HL-60 (cell line): ENCODE data around the gene CTBS.

Experiments
- DNase-seq, 2 experiments: peaks; one replicate each; pipeline ENCODE4 v3.0.0-alpha.2; 2010 to 2020; ENCODE audit warnings: low read depth in 1 of 2, low spot score in 1 of 2
- H3K27ac ChIP-seq: fragments of 250-450 bp; sonication (Bioruptor Pico); replicated peaks from 2 replicates; pipeline ENCODE4 v1.5.1; 2020; ENCODE audit warnings: mild to moderate bottlenecking, moderate library complexity
- H3K27me3 ChIP-seq: fragments of 250-450 bp; sonication (Bioruptor Pico); 2 replicates; pipeline ENCODE4 v1.5.1; 2021; ENCODE audit warnings: mild to moderate bottlenecking, moderate library complexity; ENCODE audit not compliant: insufficient read depth, poor library complexity, severe bottlenecking
- H3K4me3 ChIP-seq: replicated peaks from 2 replicates; pipeline ENCODE4 v1.5.1; 2011; ENCODE audit warnings: mild to moderate bottlenecking, control low read depth, low read length; ENCODE audit not compliant: insufficient read depth
- GABPA ChIP-seq: IDR thresholded peaks from 2 replicates; pipeline ENCODE4 v1.6.1; 2012; ENCODE audit warnings: low read depth
- POLR2AphosphoS5 ChIP-seq: IDR thresholded peaks from 2 replicates; pipeline ENCODE4 v1.6.1; 2012; ENCODE audit warnings: low read depth
- SPI1 ChIP-seq: IDR thresholded peaks from 2 replicates; pipeline ENCODE4 v1.6.1; 2012; ENCODE audit warnings: low read depth, mild to moderate bottlenecking, borderline replicate concordance
- TF ChIP-seq, protein P1 (sequence below): IDR thresholded peaks from one replicate; pipeline ENCODE4 v1.5.1; 2011; ENCODE audit warnings: low read length, control low read depth, inconsistent platforms; ENCODE audit not compliant: insufficient read depth
- TF ChIP-seq, protein P2 (sequence below): IDR thresholded peaks from 2 replicates; pipeline ENCODE4 v1.6.1; 2012; ENCODE audit warnings: low read depth; ENCODE audit not compliant: insufficient replicate concordance

The CTBS gene

DNA sequence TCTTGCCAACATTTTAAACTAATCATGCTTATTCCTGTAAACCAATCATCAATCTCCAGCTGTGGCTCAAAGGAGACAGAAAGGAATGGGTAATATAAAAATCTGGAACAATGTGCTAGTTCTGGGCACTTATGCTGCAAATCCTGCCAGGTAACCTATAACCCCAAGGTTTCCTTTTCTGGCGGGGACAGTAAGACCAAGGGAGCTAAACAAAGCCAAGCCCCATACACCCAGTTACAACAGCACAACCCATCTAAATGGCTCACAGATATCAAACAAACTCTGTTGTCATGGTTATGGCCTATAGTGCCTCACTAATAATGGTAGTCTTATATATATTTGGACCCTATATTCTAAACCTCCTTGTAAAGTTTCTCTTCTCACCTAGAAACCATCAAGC, 36.9 kb upstream of the CTBS start:
- TF ChIP-seq GABPA (no peak), POLR2AphosphoS5 (no peak)
- TF ChIP-seq, protein P1, sequence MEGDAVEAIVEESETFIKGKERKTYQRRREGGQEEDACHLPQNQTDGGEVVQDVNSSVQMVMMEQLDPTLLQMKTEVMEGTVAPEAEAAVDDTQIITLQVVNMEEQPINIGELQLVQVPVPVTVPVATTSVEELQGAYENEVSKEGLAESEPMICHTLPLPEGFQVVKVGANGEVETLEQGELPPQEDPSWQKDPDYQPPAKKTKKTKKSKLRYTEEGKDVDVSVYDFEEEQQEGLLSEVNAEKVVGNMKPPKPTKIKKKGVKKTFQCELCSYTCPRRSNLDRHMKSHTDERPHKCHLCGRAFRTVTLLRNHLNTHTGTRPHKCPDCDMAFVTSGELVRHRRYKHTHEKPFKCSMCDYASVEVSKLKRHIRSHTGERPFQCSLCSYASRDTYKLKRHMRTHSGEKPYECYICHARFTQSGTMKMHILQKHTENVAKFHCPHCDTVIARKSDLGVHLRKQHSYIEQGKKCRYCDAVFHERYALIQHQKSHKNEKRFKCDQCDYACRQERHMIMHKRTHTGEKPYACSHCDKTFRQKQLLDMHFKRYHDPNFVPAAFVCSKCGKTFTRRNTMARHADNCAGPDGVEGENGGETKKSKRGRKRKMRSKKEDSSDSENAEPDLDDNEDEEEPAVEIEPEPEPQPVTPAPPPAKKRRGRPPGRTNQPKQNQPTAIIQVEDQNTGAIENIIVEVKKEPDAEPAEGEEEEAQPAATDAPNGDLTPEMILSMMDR: no peak
- Histone ChIP-seq H3K27ac (no peak overlapping the region), H3K4me3 (no peak overlapping the region), H3K27me3 (no peaks in the 10 kb centered on the region)
- no peak for DNase-seq

DNA sequence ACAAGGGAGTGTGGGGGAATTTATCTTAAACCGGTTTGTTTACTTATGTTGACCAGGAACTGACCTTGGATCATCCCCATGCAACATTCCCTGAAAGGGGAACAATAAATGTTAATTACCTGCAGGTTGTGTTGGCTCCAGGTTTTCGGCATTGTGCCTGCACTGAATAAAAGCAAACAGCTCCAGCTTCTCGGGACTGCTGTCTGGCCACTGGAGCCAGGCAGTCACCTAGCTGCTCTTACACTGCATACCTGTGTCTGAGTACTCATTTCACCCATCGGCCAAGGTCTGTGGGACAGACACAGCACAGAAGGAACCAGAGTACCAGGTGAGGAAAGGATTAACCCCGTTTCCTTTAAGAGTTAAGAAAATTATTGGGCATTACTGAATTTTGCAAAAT, 32.7 kb upstream of the CTBS start:
- DNase-seq: no peak
- H3K27me3 ChIP-seq: no peaks in the 10 kb centered on the region
- TF ChIP-seq POLR2AphosphoS5 (no peak), SPI1 (no peak), GABPA (no peak)
- TF ChIP-seq, protein P1: no peak
- TF ChIP-seq, protein P2, sequence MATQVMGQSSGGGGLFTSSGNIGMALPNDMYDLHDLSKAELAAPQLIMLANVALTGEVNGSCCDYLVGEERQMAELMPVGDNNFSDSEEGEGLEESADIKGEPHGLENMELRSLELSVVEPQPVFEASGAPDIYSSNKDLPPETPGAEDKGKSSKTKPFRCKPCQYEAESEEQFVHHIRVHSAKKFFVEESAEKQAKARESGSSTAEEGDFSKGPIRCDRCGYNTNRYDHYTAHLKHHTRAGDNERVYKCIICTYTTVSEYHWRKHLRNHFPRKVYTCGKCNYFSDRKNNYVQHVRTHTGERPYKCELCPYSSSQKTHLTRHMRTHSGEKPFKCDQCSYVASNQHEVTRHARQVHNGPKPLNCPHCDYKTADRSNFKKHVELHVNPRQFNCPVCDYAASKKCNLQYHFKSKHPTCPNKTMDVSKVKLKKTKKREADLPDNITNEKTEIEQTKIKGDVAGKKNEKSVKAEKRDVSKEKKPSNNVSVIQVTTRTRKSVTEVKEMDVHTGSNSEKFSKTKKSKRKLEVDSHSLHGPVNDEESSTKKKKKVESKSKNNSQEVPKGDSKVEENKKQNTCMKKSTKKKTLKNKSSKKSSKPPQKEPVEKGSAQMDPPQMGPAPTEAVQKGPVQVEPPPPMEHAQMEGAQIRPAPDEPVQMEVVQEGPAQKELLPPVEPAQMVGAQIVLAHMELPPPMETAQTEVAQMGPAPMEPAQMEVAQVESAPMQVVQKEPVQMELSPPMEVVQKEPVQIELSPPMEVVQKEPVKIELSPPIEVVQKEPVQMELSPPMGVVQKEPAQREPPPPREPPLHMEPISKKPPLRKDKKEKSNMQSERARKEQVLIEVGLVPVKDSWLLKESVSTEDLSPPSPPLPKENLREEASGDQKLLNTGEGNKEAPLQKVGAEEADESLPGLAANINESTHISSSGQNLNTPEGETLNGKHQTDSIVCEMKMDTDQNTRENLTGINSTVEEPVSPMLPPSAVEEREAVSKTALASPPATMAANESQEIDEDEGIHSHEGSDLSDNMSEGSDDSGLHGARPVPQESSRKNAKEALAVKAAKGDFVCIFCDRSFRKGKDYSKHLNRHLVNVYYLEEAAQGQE: no peak
- no peak overlapping the region for H3K27ac ChIP-seq
- H3K4me3 ChIP-seq: no peak overlapping the region

DNA sequence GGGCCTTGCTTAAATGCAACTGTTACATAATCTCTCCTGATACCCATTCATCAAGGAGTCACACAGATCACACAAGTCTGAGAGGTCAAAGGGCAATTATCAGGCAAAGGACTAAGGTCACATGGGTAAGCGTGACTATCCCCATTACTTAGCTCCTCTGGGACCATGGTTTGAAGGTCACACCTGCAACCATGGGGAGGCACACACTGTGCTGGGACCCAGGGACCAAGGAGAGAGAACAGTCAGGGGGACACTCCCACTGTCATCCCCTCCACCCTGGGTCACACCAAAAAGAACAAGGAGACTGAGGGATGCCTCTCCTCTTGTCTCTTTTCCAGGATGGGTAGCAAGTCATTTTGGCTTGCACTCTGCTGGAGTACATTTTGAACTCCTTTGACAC, 30.9 kb upstream of the CTBS start:
- H3K27ac ChIP-seq: no peak overlapping the region
- DNase-seq: no peak
- TF ChIP-seq, protein P2: no peak
- TF ChIP-seq POLR2AphosphoS5: no peak
- no peak for TF ChIP-seq SPI1
- TF ChIP-seq GABPA: no peak
- TF ChIP-seq, protein P1: no peak
- H3K4me3 ChIP-seq: no peak overlapping the region
- no peaks in the 10 kb centered on the region for H3K27me3 ChIP-seq
